GM23248 (cell line): ENCODE results near the gene CAB39. TPM values are rescaled to one million over a fixed set of nuclear protein-coding genes. Genes with fewer than 3 reads are reported as not detected.

ENCODE experiments used
- DNase-seq: peaks from one replicate; pipeline ENCODE4 v3.0.0-alpha.2; 2015
- H2AFZ ChIP-seq: fragments of 200-600 bp; sonication (generic); 2 replicates; pipeline ENCODE4 v1.6.1; 2016; ENCODE audit warnings: antibody characterized with exemption
- H3F3A ChIP-seq: fragments of 200-600 bp; sonication (generic); 2 replicates; pipeline ENCODE4 v1.6.1; 2016; ENCODE audit warnings: mild to moderate bottlenecking, antibody characterized with exemption, mixed run types; ENCODE audit not compliant: insufficient read depth
- H3K27ac ChIP-seq: fragments of 200-600 bp; sonication (generic); 2 replicates; pipeline ENCODE4 v1.5.1; 2016; ENCODE audit warnings: mild to moderate bottlenecking
- H3K27me3 ChIP-seq: fragments of 200-600 bp; sonication (generic); replicated peaks from 2 replicates; pipeline ENCODE4 v1.6.1; 2016; ENCODE audit warnings: mild to moderate bottlenecking; ENCODE audit not compliant: insufficient read depth
- H3K36me3 ChIP-seq: fragments of 200-600 bp; sonication (generic); 2 replicates; pipeline ENCODE4 v1.6.1; 2016; ENCODE audit warnings: low read depth, mild to moderate bottlenecking
- H3K4me1 ChIP-seq: fragments of 200-600 bp; sonication (generic); 2 replicates; pipeline ENCODE4 v1.6.1; 2016; ENCODE audit warnings: mild to moderate bottlenecking; ENCODE audit not compliant: insufficient read depth
- H3K4me2 ChIP-seq: fragments of 200-600 bp; sonication (generic); one replicate; pipeline ENCODE4 v1.6.1; 2016; ENCODE audit warnings: mild to moderate bottlenecking; ENCODE audit not compliant: unreplicated experiment
- H3K4me3 ChIP-seq: fragments of 200-600 bp; sonication (generic); 2 replicates; pipeline ENCODE4 v1.5.1; 2016; ENCODE audit warnings: mild to moderate bottlenecking
- H3K79me2 ChIP-seq: fragments of 200-600 bp; sonication (generic); 2 replicates; pipeline ENCODE4 v1.6.1; 2016; ENCODE audit warnings: mild to moderate bottlenecking; ENCODE audit not compliant: insufficient read depth
- H3K9ac ChIP-seq: fragments of 200-600 bp; sonication (generic); 2 replicates; pipeline ENCODE4 v1.6.1; 2016; ENCODE audit warnings: mild to moderate bottlenecking
- H3K9me2 ChIP-seq: fragments of 200-600 bp; sonication (generic); 2 replicates; pipeline ENCODE4 v1.6.1; 2016; ENCODE audit warnings: mixed run types, mild to moderate bottlenecking, moderate library complexity; ENCODE audit not compliant: insufficient read depth
- H3K9me3 ChIP-seq: fragments of 200-600 bp; sonication (generic); one replicate; pipeline ENCODE4 v1.6.1; 2017; ENCODE audit warnings: low read depth
- H4K20me1 ChIP-seq: fragments of 200-600 bp; sonication (generic); 2 replicates; pipeline ENCODE4 v1.6.0; 2016; ENCODE audit not compliant: insufficient read depth
- EZH2 ChIP-seq: fragments of 200-600 bp; sonication (generic); IDR thresholded peaks from 2 replicates; pipeline ENCODE4 v1.6.1; 2018; ENCODE audit warnings: antibody characterized with exemption, mild to moderate bottlenecking; ENCODE audit not compliant: insufficient read depth, poor library complexity, severe bottlenecking
- EZH2phosphoT487 ChIP-seq: fragments of 200-600 bp; sonication (generic); IDR thresholded peaks from 2 replicates; pipeline ENCODE4 v1.6.1; 2018; ENCODE audit warnings: antibody characterized with exemption, moderate library complexity, mild to moderate bottlenecking, low read depth; ENCODE audit not compliant: insufficient read depth
- whole genome bisulfite sequencing, 2 experiments: methylation state at CpG; one replicate each; pipeline ENCODE4 v1.1.6; 2015 to 2017; ENCODE audit warnings: low lambda C conversion rate in 2 of 2, low coverage in 1 of 2; ENCODE audit errors: missing lambda C conversion rate in 2 of 2; 5-methylcytosine and 5-hydroxymethylcytosine counted together
- in situ Hi-C: fragments of 300-500 bp; cut with MboI; formaldehyde crosslinking; loops from 2 replicates; pipeline ENCODE4 v1.15.0; 2020
- polyA plus RNA-seq: library from polyadenylated mRNA; unstranded; fragments of >200 nt; fragmentation: Nextera tagmentation; extraction: Ambion mirVana; gene quantifications from 2 replicates; pipeline ENCODE4 v1.2.1, GENCODE V29; 2016
- total RNA-seq: library from RNA; depleted of rRNA; stranded (reverse); fragments of >200 nt; shearing (Covaris generic); gene quantifications from 2 replicates; pipeline ENCODE4 v1.2.3, GENCODE V29; 2014

CAB39 gene
- total and polyA plus RNA-seq, 2 experiments from 2014 or later, result 22.7 to 52.1 TPM

GRCh38 chr2:230840301-230840700 is 127.7 kb downstream of the CAB39 start:
- TF ChIP-seq EZH2phosphoT487 (no peak), EZH2 (no peak)
- H2AFZ ChIP-seq, result no peak overlapping the region
- 1 to 17% methylated on average over 2 of the region's 2 CpGs for WGBS, 2 experiments
- H3K27me3 ChIP-seq, result peaks cover 19% of the 10 kb centered on the region
- no peak overlapping the region for H3K4me2 ChIP-seq
- no peaks in the 10 kb centered on the region for H3K9me2 ChIP-seq
- no peaks in the 10 kb centered on the region for H3K9me3 ChIP-seq
- H3K4me3 ChIP-seq, result no peak overlapping the region
- H3K27ac ChIP-seq, result no peak overlapping the region
- H3K4me1 ChIP-seq, result no peaks in the 10 kb centered on the region
- no peaks in the 10 kb centered on the region for H3K79me2 ChIP-seq
- no peaks in the 10 kb centered on the region for H4K20me1 ChIP-seq
- DNase-seq, result no peak
- no peaks in the 10 kb centered on the region for H3F3A ChIP-seq
- H3K36me3 ChIP-seq, result no peaks in the 10 kb centered on the region
- H3K9ac ChIP-seq, result no peak overlapping the region
- in situ Hi-C loops, result no loop called here

DNA sequence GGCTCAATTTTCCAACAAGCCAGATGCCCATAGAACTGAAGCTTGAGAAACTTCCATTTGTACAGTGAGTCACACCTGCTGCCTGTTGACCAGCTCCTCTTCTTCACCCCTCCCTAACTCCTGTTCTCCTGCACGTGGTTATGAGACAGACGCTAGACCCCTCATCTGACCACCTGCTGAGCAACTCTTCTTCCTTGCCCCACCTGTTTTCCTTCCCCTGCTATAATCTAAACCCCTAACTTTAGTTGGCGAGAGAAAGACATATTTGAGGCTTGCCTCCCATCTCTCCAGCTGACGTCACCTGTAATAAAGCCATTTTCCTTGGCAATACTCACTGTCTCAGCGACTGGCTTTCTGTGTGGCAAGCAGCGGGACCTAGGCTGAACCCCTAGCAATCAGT is 129.8 kb downstream of the CAB39 start:
- no peak overlapping the region for H2AFZ ChIP-seq
- no peaks in the 10 kb centered on the region for H3K9me2 ChIP-seq
- in situ Hi-C loops, result no loop called here
- no peak overlapping the region for H3K4me3 ChIP-seq
- H3K9ac ChIP-seq, result no peak overlapping the region
- WGBS, 2 experiments, result 35 to 40% methylated on average over 6 of the region's 6 CpGs
- TF ChIP-seq EZH2 (no peak), EZH2phosphoT487 (no peak)
- no peaks in the 10 kb centered on the region for H3K36me3 ChIP-seq
- no peak overlapping the region for H3K4me2 ChIP-seq
- no peaks in the 10 kb centered on the region for H4K20me1 ChIP-seq
- no peak overlapping the region for H3K27ac ChIP-seq
- H3F3A ChIP-seq, result no peaks in the 10 kb centered on the region
- no peaks in the 10 kb centered on the region for H3K79me2 ChIP-seq
- peaks cover 15% of the 10 kb centered on the region for H3K27me3 ChIP-seq
- no peak for DNase-seq
- H3K4me1 ChIP-seq, result no peaks in the 10 kb centered on the region
- H3K9me3 ChIP-seq, result no peaks in the 10 kb centered on the region

DNA sequence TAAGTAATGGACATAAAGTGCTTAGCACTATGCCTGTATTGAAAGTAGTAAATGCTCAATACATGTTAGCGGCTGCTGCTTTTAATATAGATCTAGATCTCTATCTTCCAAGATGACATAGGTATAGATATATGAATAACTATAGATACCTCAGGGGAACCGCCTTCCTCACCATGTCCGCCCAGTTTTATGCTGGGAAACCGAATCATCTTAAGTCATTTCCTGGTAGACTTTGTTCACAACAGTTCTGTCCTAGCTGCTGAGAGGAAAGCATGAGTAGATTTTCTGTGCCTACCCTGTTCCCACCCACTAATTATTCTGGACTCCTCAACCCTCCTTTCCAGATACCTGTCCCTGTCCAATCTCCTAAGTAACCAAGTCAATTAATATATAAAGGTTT is 130.5 kb downstream of the CAB39 start:
- Histone ChIP-seq H3K4me2 (no peak overlapping the region), H3K36me3 (no peaks in the 10 kb centered on the region), H3K9me3 (no peaks in the 10 kb centered on the region), H3K4me1 (no peaks in the 10 kb centered on the region), H3K9ac (no peak overlapping the region), H3K27ac (no peak overlapping the region), H3K27me3 (peaks cover 15% of the 10 kb centered on the region), H3K4me3 (no peak overlapping the region), H3K9me2 (no peaks in the 10 kb centered on the region), H3F3A (no peaks in the 10 kb centered on the region), H2AFZ (no peak overlapping the region), H3K79me2 (no peaks in the 10 kb centered on the region), H4K20me1 (no peaks in the 10 kb centered on the region)
- in situ Hi-C loops, result no loop called here
- no peak for TF ChIP-seq EZH2phosphoT487
- TF ChIP-seq EZH2, result no peak
- WGBS, 2 experiments, result 87 to 88% methylated on average over 4 of the region's 4 CpGs
- DNase-seq, result no peak

- H3K27me3 ChIP-seq, result peaks cover 18% of the 10 kb centered on the region
- H3K79me2 ChIP-seq, result no peaks in the 10 kb centered on the region
- no peak overlapping the region for H3K4me2 ChIP-seq
- H3K9me2 ChIP-seq, result no peaks in the 10 kb centered on the region
- no peak for TF ChIP-seq EZH2phosphoT487
- no peak for TF ChIP-seq EZH2
- WGBS, 2 experiments, result 79 to 80% methylated on average over 6 of the region's 6 CpGs
- H3K27ac ChIP-seq, result no peak overlapping the region
- no peaks in the 10 kb centered on the region for H3K4me1 ChIP-seq
- DNase-seq, result no peak
- H3K9ac ChIP-seq, result no peak overlapping the region
- H3K4me3 ChIP-seq, result no peak overlapping the region
- 0 out of 2 replicates have a peak, but pooled peaks cover 4% of the 10 kb centered on the region for H3F3A ChIP-seq
- in situ Hi-C loops, result no loop called here
- H3K9me3 ChIP-seq, result no peaks in the 10 kb centered on the region
- H4K20me1 ChIP-seq, result no peaks in the 10 kb centered on the region
- H2AFZ ChIP-seq, result no peak overlapping the region
- no peaks in the 10 kb centered on the region for H3K36me3 ChIP-seq
Measured at GRCh38 chr2:230846360-230846759, 133.7 kb downstream of the CAB39 start.

DNA sequence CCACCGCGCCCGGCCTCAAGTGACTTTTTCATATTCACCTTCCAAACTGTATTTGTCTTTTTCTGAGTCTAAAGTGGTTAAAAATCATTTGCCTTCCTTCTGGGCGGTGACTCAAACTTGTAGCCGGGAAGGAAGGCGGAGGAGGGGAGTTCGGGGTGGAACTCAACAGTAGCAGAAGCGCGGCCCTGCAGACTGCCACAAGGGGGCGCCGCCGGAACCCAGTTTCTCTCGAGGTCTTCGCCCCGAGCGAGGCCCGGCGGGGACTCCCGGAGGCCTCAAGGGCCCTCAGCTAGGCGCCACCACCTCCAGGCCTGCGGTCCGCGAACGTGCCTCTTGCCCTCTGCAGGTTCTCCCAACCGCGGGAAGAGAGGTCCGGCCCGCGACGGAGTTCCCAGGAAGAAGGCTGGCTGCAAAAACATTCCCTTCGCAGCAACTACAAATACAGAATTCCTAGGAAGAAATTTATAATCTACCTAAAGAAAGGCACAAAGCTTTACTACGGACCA is 135.3 kb downstream of the CAB39 start:
- Histone ChIP-seq H3K9me3 (no peaks in the 10 kb centered on the region), H3K27me3 (peaks cover 23% of the 10 kb centered on the region), H3K4me2 (peak overlapping the region; percentile 68), H3F3A (0 out of 2 replicates have a peak, but pooled peaks cover 4% of the 10 kb centered on the region), H3K79me2 (no peaks in the 10 kb centered on the region), H3K27ac (no peak overlapping the region), H4K20me1 (no peaks in the 10 kb centered on the region), H2AFZ (peak overlapping the region; percentile 89), H3K9ac (no peak overlapping the region; the same call in 1 of the 2 replicates), H3K36me3 (no peaks in the 10 kb centered on the region), H3K4me3 (no peak overlapping the region; the same call in 1 of the 2 replicates), H3K4me1 (no peaks in the 10 kb centered on the region), H3K9me2 (no peaks in the 10 kb centered on the region)
- peak; percentile 92 for DNase-seq
- in situ Hi-C loops, result no loop called here
- no peak for TF ChIP-seq EZH2phosphoT487
- no peak for TF ChIP-seq EZH2
- 5 to 8% methylated on average over 28 to 32 of the region's 32 CpGs for WGBS, 2 experiments
